Activated B cell treated with CpG ODN at 0.5 μM for 24 hours (primary cell): Measurements from ENCODE around the gene PODNL1. TPM values are rescaled to one million over a fixed set of nuclear protein-coding genes. Genes with fewer than 3 reads are reported as not detected.

Experiments used
- ATAC-seq: fragments of 200-7000 bp; cut with Tn5 transposase; one replicate; pipeline ENCODE4 v1.10.0; 2021; ENCODE audit warnings: low read depth, mild to moderate bottlenecking, moderate library complexity
- CTCF ChIA-PET: fragments of 350-600 bp; sonication (Branson Sonifier 250); formaldehyde crosslinking; loops from one replicate; lab custom pipeline; 2021; ENCODE audit warnings: antibody characterized with exemption; lab: Charles Lee
- POLR2A ChIA-PET: fragments of 350-600 bp; sonication (Branson Sonifier 250); formaldehyde crosslinking; loops from one replicate; lab custom pipeline; 2021; ENCODE audit warnings: antibody characterized with exemption; lab: Charles Lee
- DNase-seq: peaks from one replicate; pipeline ENCODE4 v3.0.0; 2022
- H3K27ac Mint-ChIP-seq: one replicate; pipeline ENCODE4 v1.8.0; 2020; ENCODE audit warnings: mixed read lengths
- H3K27me3 Mint-ChIP-seq: one replicate; pipeline ENCODE4 v1.8.0; 2021; ENCODE audit warnings: mixed read lengths
- H3K36me3 Mint-ChIP-seq: one replicate; pipeline ENCODE4 v1.8.0; 2021; ENCODE audit warnings: low read depth, mixed read lengths
- H3K4me1 Mint-ChIP-seq: one replicate; pipeline ENCODE4 v1.8.0; 2021; ENCODE audit warnings: mixed read lengths
- H3K4me3 Mint-ChIP-seq: one replicate; pipeline ENCODE4 v1.8.0; 2020; ENCODE audit warnings: mild to moderate bottlenecking, mixed read lengths
- H3K9me3 Mint-ChIP-seq: one replicate; pipeline ENCODE4 v1.8.0; 2020; ENCODE audit warnings: mixed read lengths
- CTCF ChIP-seq: fragments of 200-600 bp; IDR thresholded peaks from one replicate; pipeline ENCODE4 v1.8.0; 2022; ENCODE audit warnings: antibody characterized with exemption, mild to moderate bottlenecking
- intact Hi-C: fragments of 100-400 bp; cut with micrococcal nuclease; formaldehyde crosslinking; loops from one replicate; pipeline ENCODE4 v1.15.1; 2024
- total RNA-seq: library from RNA; stranded (reverse); gene quantifications from 2 replicates; pipeline ENCODE4 v1.2.3, GENCODE V29; 2022

Gene PODNL1
- total RNA-seq, 1 donor from 2014 or later = not detected

- DNase-seq = no peak
- no peak for TF ChIP-seq CTCF
- Mint-ChIP-seq H3K27me3 (peaks cover 3% of the 10 kb centered on the region), H3K9me3 (no peaks in the 10 kb centered on the region), H3K4me1 (peaks cover 28% of the 10 kb centered on the region), H3K27ac (peak overlapping the region; percentile 18), H3K36me3 (no peaks in the 10 kb centered on the region), H3K4me3 (no peak overlapping the region)
- ChIA-PET POLR2A (interaction anchor here (1.1 to 1.2 kb wide), 3 partner anchors 167 to 255 kb away, joined by 3 to 5 read pairs (median 4); partner anchors contain the start of gene ASF1B), CTCF (interaction anchor here (0.8 to 5.8 kb wide), 8 partner anchors 17 to 467 kb away, joined by 3 to 42 read pairs (median 4); partner anchors contain the start of genes IL27RA and MISP3)
- no peak for ATAC-seq
- intact Hi-C loops = loop anchor here (2.0 kb wide), 3 partner anchors 26 to 316 kb away; partner anchors contain the start of genes BRME1, CC2D1A and DCAF15
Observed at GRCh38 chr19:13881251-13881691, 56.9 kb downstream of the PODNL1 start.

Other genes with a start within 250 kb of the PODNL1 start
- gene MRI1, start 173.9 kb downstream of the PODNL1 start, total RNA-seq = 32.5 and 37.5 TPM in 2 replicates
- gene C19orf53, start 164.0 kb downstream of the PODNL1 start, total RNA-seq = 74.9 and 76.1 TPM in 2 replicates
- 8.5 and 11.2 TPM in 2 replicates for gene ZSWIM4, start 143.0 kb downstream of the PODNL1 start, total RNA-seq
- gene NANOS3, start 61.3 kb downstream of the PODNL1 start, total RNA-seq = not detected in 2 replicates
- gene BRME1, start 32.3 kb downstream of the PODNL1 start, total RNA-seq = 1.2 and 2.0 TPM in 2 replicates
- 32.4 and 35.6 TPM in 2 replicates for gene CC2D1A, start 32.2 kb downstream of the PODNL1 start, total RNA-seq
- gene DCAF15, start 14.1 kb upstream of the PODNL1 start, total RNA-seq = 71.4 and 83.4 TPM in 2 replicates
- 19.0 and 19.9 TPM in 2 replicates for gene RFX1, start 67.9 kb upstream of the PODNL1 start, total RNA-seq
- gene RLN3, start 89.7 kb upstream of the PODNL1 start, total RNA-seq = not detected in 2 replicates
- gene IL27RA, start 93.3 kb upstream of the PODNL1 start, total RNA-seq = 34.5 and 34.6 TPM in 2 replicates
- not detected in 2 replicates for gene PALM3, start 123.7 kb upstream of the PODNL1 start, total RNA-seq
- 0.15 and 0.18 TPM in 2 replicates for gene MISP3, start 134.4 kb upstream of the PODNL1 start, total RNA-seq
- not detected in 2 replicates for gene C19orf67, start 147.4 kb upstream of the PODNL1 start, total RNA-seq
- gene SAMD1, start 152.3 kb upstream of the PODNL1 start, total RNA-seq = 32.7 and 36.0 TPM in 2 replicates
- gene PRKACA, start 179.3 kb upstream of the PODNL1 start, total RNA-seq = 41.6 and 43.7 TPM in 2 replicates
- gene ASF1B, start 198.2 kb upstream of the PODNL1 start, total RNA-seq = 3.4 and 3.7 TPM in 2 replicates